GM19438 (cell line): ENCODE results near the gene STAT4.
"Not testable (repeated sequence)": the region's sequence is repeated elsewhere in the genome, so short reads cannot be mapped to it uniquely, and the experiment has no call there.

Experiments used
- ATAC-seq: cut with Tn5 transposase; IDR thresholded peaks from one replicate; pipeline ENCODE4 v1.9.1; 2021; ENCODE audit warnings: low read depth; ENCODE audit not compliant: unreplicated experiment

Gene STAT4

GRCh38 chr2:190999949-191000665 lies 150.7 kb downstream of the STAT4 start:
- ATAC-seq = no peak

DNA sequence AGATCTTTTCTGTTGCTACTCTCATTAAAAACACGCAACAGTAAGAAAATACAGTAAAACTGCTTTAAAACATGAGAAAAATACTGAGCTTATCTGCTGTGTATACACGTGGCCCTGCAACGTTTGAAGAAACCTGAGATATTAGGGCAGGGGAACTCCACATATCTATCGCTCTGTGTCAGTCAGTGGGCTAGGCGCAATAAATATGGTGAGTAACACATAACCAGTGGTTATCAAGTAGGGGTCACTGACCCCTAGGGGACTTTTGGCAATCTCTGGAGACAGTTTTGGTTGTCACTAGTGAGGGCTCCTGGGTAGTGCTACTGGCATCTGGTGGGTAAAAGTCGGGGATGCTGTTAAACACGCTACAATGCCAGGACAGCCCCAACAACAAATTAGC lies 151.7 kb downstream of the STAT4 start:
- ATAC-seq = no peak

GRCh38 chr2:190997526-190998113 lies 153.2 kb downstream of the STAT4 start:
- ATAC-seq = no peak

DNA sequence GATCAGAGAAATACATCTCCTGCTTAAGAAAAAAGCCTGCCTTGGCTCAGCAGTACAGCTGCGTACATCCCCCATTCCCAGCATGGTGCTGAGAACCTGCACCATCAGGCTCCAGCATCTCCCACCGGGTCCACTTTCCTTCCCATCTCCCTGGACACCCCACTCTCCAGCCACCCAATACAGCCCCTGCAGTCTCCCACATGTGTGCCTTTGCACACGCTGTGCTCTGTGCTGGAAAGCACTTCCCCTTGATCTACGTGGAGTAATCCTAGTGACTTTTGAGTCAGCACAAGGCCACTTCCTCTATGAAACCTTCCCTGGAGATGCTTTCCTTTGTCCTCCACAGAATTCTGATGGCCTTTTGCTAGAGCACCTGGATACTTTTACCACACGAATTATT lies 153.8 kb downstream of the STAT4 start:
- no peak for ATAC-seq

GRCh38 chr2:190996338-190996946 lies 154.4 kb downstream of the STAT4 start:
- no peak for ATAC-seq

- not testable (repeated sequence) for ATAC-seq
These were observed 155.5 kb downstream of the STAT4 start for GRCh38 chr2:190995315-190995714.

DNA sequence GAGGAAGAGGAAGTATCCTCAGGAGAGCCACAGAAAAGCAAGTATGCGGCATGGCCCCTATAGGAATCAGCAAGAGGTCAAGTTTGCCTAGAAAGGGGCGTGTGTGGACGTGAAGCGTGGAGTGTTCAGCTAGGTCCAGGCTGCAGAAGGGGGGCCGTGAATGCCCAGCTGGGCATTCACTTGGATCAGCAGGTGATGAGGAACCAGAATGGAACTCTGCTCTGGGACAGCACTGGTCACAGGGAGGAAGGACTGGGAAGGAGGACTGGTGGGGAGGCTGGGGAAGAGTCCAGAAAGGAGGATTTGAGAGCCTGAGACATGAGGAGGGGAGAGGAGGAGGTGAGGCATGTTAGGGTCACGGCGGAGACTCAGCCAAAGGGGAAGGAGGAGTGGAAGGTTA lies 156.6 kb downstream of the STAT4 start:
- no peak for ATAC-seq

- ATAC-seq = no peak
These were observed 157.5 kb downstream of the STAT4 start for GRCh38 chr2:190993292-190993643.

- no peak for ATAC-seq
These were observed 160.7 kb downstream of the STAT4 start for GRCh38 chr2:190990132-190990531.

GRCh38 chr2:190988910-190989309 lies 161.9 kb downstream of the STAT4 start:
- ATAC-seq = no peak

DNA sequence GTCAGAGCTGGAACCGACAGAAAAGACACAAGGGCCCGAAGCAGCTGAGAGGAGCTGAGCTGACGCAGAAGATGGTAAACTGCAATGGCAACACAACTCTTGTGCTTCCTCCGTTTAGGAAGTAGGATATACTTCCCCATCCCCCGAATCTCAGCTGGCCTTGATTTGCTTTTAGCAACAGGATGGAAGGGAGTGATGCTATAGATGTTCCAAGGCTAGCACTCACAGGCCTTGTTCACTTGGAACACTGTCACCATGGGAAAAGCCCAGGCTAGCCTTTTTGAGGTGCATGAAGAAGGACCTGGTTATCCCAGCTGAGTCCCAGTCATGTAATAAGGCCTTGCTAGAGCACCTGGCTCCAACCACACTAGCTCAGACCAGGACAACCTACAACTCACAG lies 162.9 kb downstream of the STAT4 start:
- ATAC-seq = no peak

DNA sequence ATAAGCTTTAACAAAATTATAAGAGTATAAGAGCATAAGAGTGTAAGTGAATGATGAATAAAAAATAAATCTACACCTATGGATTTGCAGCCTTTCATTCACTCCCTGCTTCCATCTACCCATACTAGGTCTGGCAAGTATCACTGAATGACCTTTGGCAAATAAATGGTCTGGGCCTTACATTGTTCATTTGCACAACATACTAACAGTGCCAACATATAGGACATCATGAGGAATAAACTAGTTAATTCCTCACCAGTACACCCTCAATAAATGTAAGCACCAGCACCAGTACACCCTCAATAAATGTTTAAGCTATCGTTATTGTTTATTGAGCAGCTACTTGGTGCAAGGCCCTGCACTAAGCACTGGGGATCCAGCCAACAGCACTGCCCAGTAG lies 163.7 kb downstream of the STAT4 start:
- ATAC-seq = no peak

DNA sequence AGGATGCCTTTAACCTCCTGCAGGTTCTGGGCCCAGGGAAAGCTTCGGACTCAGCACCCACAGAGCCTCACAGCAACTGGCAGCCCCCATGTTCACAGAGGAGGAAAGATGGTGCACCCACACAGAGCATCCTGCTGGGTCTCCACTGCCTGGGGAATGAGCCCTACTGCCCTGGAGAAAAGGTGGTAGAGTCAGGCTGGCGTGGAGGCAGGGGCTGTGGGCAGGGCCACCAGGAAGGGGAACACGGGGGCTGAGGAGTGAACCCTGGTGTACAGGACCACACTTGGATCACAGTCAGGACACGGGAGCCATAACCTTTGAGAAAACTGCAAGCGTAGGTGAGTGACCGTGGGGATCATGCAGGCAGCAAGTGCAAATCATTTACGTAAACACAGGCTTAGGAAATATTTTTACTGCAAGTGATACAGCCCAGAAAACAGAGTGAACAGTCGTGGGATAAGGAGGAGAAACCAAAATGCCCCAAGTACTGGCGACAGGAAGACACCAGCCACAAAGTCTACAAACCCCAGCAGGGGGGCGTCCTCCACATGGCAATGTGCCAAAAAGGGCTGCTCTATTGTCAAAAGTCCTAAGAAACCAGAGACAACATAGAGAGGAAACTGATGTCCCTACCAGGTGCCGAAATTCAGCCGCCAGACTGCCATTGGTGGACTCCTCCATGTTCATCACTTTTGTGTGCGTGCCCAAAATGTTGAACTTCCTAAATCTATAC lies 164.4 kb downstream of the STAT4 start:
- no peak for ATAC-seq

GRCh38 chr2:190984595-190984994 lies 166.2 kb downstream of the STAT4 start:
- no peak for ATAC-seq

- no peak for ATAC-seq
These were observed 168.3 kb downstream of the STAT4 start for GRCh38 chr2:190982262-190983034.

DNA sequence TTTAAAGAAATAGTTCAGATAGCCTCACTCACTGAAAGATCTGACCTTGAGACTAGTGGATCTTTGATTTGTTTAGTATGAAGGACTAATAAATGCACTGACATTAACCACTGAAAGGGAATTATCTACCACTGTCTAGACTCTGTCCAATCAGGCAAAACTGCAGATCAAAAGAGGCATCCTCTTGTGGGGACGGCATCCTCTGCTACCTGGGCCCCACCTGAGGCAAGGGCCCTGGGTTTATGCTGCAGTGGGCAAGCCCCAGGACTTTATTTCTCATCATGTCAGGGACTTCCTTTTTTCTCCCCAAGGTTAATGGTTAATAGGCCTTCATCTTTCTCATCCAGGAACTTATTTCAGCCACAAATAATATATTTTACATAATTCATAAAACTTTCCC lies 169.1 kb downstream of the STAT4 start:
- no peak for ATAC-seq

DNA sequence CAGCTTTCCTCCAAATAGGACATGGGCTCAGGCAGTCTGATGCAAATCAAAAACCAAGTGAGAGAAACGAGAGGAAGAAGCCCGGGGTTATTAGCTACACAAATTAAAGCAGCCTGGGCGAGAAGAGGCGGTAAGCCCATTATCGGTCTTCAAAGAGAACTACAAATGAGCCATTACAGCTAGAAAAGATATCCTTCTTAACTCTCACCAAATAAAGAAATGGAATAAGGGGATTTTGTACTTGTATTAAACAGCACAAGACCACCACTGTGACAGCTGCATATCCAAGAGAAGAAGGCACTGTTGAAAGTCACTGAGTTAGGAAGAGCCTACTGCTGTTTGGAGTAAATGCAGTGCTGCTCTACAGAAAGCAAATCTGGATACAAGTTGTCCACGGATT lies 169.5 kb downstream of the STAT4 start:
- no peak for ATAC-seq

DNA sequence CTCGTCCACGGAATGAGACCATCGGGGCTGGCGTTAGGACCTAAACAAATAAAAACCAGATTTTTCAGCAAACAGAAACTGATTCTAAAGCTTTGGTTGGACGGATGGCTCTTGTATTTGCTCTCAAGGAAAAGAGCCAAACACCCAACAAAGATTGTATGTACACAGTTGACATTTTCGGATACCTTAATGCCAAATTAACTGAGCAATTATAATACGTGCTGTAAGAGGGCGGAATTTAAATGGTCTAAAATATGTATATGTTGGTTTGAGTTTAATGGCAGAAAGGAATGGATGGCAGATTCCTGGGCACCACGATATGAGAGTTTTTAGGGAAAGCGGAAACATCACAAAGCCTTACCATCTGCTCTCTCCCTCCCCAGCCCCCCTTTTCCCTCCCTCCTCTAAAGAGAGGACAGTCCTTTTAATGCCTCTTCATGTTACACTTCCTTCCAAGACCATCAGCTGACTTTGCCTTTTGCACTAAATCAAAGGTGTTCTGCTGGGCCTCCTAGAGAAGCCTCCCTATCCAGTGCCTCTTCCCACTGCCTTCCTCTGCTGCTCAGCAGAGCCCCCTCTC lies 170.1 kb downstream of the STAT4 start:
- no peak for ATAC-seq

- ATAC-seq = no peak
These were observed 170.7 kb downstream of the STAT4 start for GRCh38 chr2:190979906-190980629.
